ENCODE data around the gene NLRC3. TPM values are rescaled to one million over a fixed set of nuclear protein-coding genes. Genes with fewer than 3 reads are reported as not detected.

NLRC3 gene
- total RNA-seq, 1 donor from 2014 or later = 22.2 TPM

GRCh38 chr16:3564130-3564888 lies 12.9 kb downstream of the NLRC3 start:
- Mint-ChIP-seq H3K9me3 (no peaks in the 10 kb centered on the region), H3K4me3 (no peak overlapping the region), H3K36me3 (ENCODE audit: low read depth) (peaks cover 47% of the 10 kb centered on the region), H3K27ac (no peak overlapping the region), H3K27me3 (no peaks in the 10 kb centered on the region), H3K4me1 (no peaks in the 10 kb centered on the region)
- ChIA-PET POLR2A (no interaction called here), CTCF (no interaction called here)
- intact Hi-C loops (cut with micrococcal nuclease) = no loop called here
- TF ChIP-seq CTCF (IDR thresholded peaks at IDR 0.05) = no peak
- ATAC-seq (ENCODE audit: low read depth) (no peak), DNase-seq (no peak)

- intact Hi-C loops (cut with micrococcal nuclease) = no loop called here
- CTCF ChIA-PET = no interaction called here
- TF ChIP-seq CTCF (IDR thresholded peaks at IDR 0.05) = no peak
- H3K4me1 Mint-ChIP-seq = no peaks in the 10 kb centered on the region
- POLR2A ChIA-PET = no interaction called here
- DNase-seq (no peak), ATAC-seq (ENCODE audit: low read depth) (no peak)
- no peak overlapping the region for H3K4me3 Mint-ChIP-seq
- peaks cover 55% of the 10 kb centered on the region for H3K36me3 Mint-ChIP-seq (ENCODE audit: low read depth)
- H3K27ac Mint-ChIP-seq = no peak overlapping the region
- H3K27me3 Mint-ChIP-seq = no peaks in the 10 kb centered on the region
- H3K9me3 Mint-ChIP-seq = no peaks in the 10 kb centered on the region
Measured at GRCh38 chr16:3562914-3563480, 14.2 kb downstream of the NLRC3 start.

GRCh38 chr16:3561626-3562025 lies 15.6 kb downstream of the NLRC3 start:
- Mint-ChIP-seq H3K4me3 (no peak overlapping the region), H3K36me3 (ENCODE audit: low read depth) (peaks cover 65% of the 10 kb centered on the region), H3K9me3 (no peaks in the 10 kb centered on the region), H3K4me1 (no peaks in the 10 kb centered on the region), H3K27ac (no peak overlapping the region), H3K27me3 (no peaks in the 10 kb centered on the region)
- TF ChIP-seq CTCF (IDR thresholded peaks at IDR 0.05) = no peak
- DNase-seq (no peak), ATAC-seq (ENCODE audit: low read depth) (no peak)
- intact Hi-C loops (cut with micrococcal nuclease) = no loop called here
- POLR2A ChIA-PET = no interaction called here
- CTCF ChIA-PET = no interaction called here

- H3K9me3 Mint-ChIP-seq = no peaks in the 10 kb centered on the region
- DNase-seq = no peak
- no peaks in the 10 kb centered on the region for H3K27me3 Mint-ChIP-seq
- POLR2A ChIA-PET = no interaction called here
- H3K27ac Mint-ChIP-seq = no peak overlapping the region
- no peak for TF ChIP-seq CTCF (IDR thresholded peaks at IDR 0.05)
- intact Hi-C loops (cut with micrococcal nuclease) = no loop called here
- H3K4me3 Mint-ChIP-seq = no peak overlapping the region
- CTCF ChIA-PET = no interaction called here
- peaks cover 15% of the 10 kb centered on the region for H3K4me1 Mint-ChIP-seq
- no peak for ATAC-seq (ENCODE audit: low read depth)
- peaks cover 70% of the 10 kb centered on the region for H3K36me3 Mint-ChIP-seq (ENCODE audit: low read depth)
Measured at GRCh38 chr16:3554351-3554928, 22.8 kb downstream of the NLRC3 start.

- peaks cover 26% of the 10 kb centered on the region for H3K4me1 Mint-ChIP-seq
- no peaks in the 10 kb centered on the region for H3K9me3 Mint-ChIP-seq
- no peaks in the 10 kb centered on the region for H3K27me3 Mint-ChIP-seq
- TF ChIP-seq CTCF (IDR thresholded peaks at IDR 0.05) = no peak
- no peak overlapping the region for H3K27ac Mint-ChIP-seq
- ChIA-PET CTCF (no interaction called here), POLR2A (no interaction called here)
- H3K4me3 Mint-ChIP-seq = no peak overlapping the region
- intact Hi-C loops (cut with micrococcal nuclease) = no loop called here
- H3K36me3 Mint-ChIP-seq (ENCODE audit: low read depth) = peaks cover 75% of the 10 kb centered on the region
- DNase-seq = no peak
- no peak for ATAC-seq (ENCODE audit: low read depth)
Measured at GRCh38 chr16:3553138-3553923, 23.9 kb downstream of the NLRC3 start.
